ENCODE measurements around the gene GNG2.

Gene GNG2

GRCh38 chr14:51855234-51855633, 5.2 kb upstream of the GNG2 start:
- no peak overlapping the region for H3K9ac ChIP-seq (ENCODE audit: insufficient read length, low read depth)
- no peak overlapping the region for H3K4me3 ChIP-seq (ENCODE audit: insufficient read length, low read depth)
- no peaks in the 10 kb centered on the region for H3K27me3 ChIP-seq (ENCODE audit: insufficient read depth, insufficient read length)
- H3K9me3 ChIP-seq (ENCODE audit: insufficient read depth, low read length) = no peaks in the 10 kb centered on the region
- TF ChIP-seq YY1 (IDR thresholded peaks at IDR 0.05; ENCODE audit: insufficient read depth, insufficient read length) = no peak
- no peak for TF ChIP-seq ZNF274 (IDR thresholded peaks at IDR 0.05; ENCODE audit: low read depth, low read length)
- no peak for TF ChIP-seq SUZ12 (IDR thresholded peaks at IDR 0.05; ENCODE audit: extremely low read depth, insufficient read depth, insufficient read length)
- no peak for DNase-seq (ENCODE audit: low read depth, low spot score)
- no peaks in the 10 kb centered on the region for H3K4me1 ChIP-seq (ENCODE audit: insufficient read depth, insufficient read length)
- no peaks in the 10 kb centered on the region for H3K36me3 ChIP-seq (ENCODE audit: insufficient read depth, insufficient read length, low read length)

- TF ChIP-seq ZNF274 (IDR thresholded peaks at IDR 0.05; ENCODE audit: low read depth, low read length) (no peak), SUZ12 (IDR thresholded peaks at IDR 0.05; ENCODE audit: extremely low read depth, insufficient read depth, insufficient read length) (no peak), YY1 (IDR thresholded peaks at IDR 0.05; ENCODE audit: insufficient read depth, insufficient read length) (no peak)
- DNase-seq (ENCODE audit: low read depth, low spot score) = no peak
- no peak overlapping the region for H3K9ac ChIP-seq (ENCODE audit: insufficient read length, low read depth)
- no peaks in the 10 kb centered on the region for H3K9me3 ChIP-seq (ENCODE audit: insufficient read depth, low read length)
- H3K4me1 ChIP-seq (ENCODE audit: insufficient read depth, insufficient read length) = no peaks in the 10 kb centered on the region
- H3K4me3 ChIP-seq (ENCODE audit: insufficient read length, low read depth) = no peak overlapping the region
- no peaks in the 10 kb centered on the region for H3K36me3 ChIP-seq (ENCODE audit: insufficient read depth, insufficient read length, low read length)
- H3K27me3 ChIP-seq (ENCODE audit: insufficient read depth, insufficient read length) = no peaks in the 10 kb centered on the region
Measured at GRCh38 chr14:51856792-51857296, 3.6 kb upstream of the GNG2 start.

- no peaks in the 10 kb centered on the region for H3K27me3 ChIP-seq (ENCODE audit: insufficient read depth, insufficient read length)
- TF ChIP-seq YY1 (IDR thresholded peaks at IDR 0.05; ENCODE audit: insufficient read depth, insufficient read length) (no peak), ZNF274 (IDR thresholded peaks at IDR 0.05; ENCODE audit: low read depth, low read length) (no peak), SUZ12 (IDR thresholded peaks at IDR 0.05; ENCODE audit: extremely low read depth, insufficient read depth, insufficient read length) (no peak)
- H3K4me3 ChIP-seq (ENCODE audit: insufficient read length, low read depth) = no peak overlapping the region
- DNase-seq (ENCODE audit: low read depth, low spot score) = no peak
- H3K9me3 ChIP-seq (ENCODE audit: insufficient read depth, low read length) = no peaks in the 10 kb centered on the region
- H3K9ac ChIP-seq (ENCODE audit: insufficient read length, low read depth) = no peak overlapping the region
- no peaks in the 10 kb centered on the region for H3K4me1 ChIP-seq (ENCODE audit: insufficient read depth, insufficient read length)
- no peaks in the 10 kb centered on the region for H3K36me3 ChIP-seq (ENCODE audit: insufficient read depth, insufficient read length, low read length)
Measured at GRCh38 chr14:51859131-51859530, 1.3 kb upstream of the GNG2 start.

- Histone ChIP-seq H3K4me3 (ENCODE audit: insufficient read length, low read depth) (peak overlapping the region; percentile 48), H3K9me3 (ENCODE audit: insufficient read depth, low read length) (no peaks in the 10 kb centered on the region), H3K4me1 (ENCODE audit: insufficient read depth, insufficient read length) (no peaks in the 10 kb centered on the region), H3K36me3 (ENCODE audit: insufficient read depth, insufficient read length, low read length) (no peaks in the 10 kb centered on the region), H3K9ac (ENCODE audit: insufficient read length, low read depth) (peak overlapping the region; percentile 72), H3K27me3 (ENCODE audit: insufficient read depth, insufficient read length) (no peaks in the 10 kb centered on the region)
- TF ChIP-seq SUZ12 (IDR thresholded peaks at IDR 0.05; ENCODE audit: extremely low read depth, insufficient read depth, insufficient read length) (no peak), YY1 (IDR thresholded peaks at IDR 0.05; ENCODE audit: insufficient read depth, insufficient read length) (no peak), ZNF274 (IDR thresholded peaks at IDR 0.05; ENCODE audit: low read depth, low read length) (no peak)
- DNase-seq (ENCODE audit: low read depth, low spot score) = no peak
Measured at GRCh38 chr14:51860825-51861499, 550 bp downstream of the GNG2 start.

- no peaks in the 10 kb centered on the region for H3K36me3 ChIP-seq (ENCODE audit: insufficient read depth, insufficient read length, low read length)
- no peak for TF ChIP-seq ZNF274 (IDR thresholded peaks at IDR 0.05; ENCODE audit: low read depth, low read length)
- TF ChIP-seq YY1 (IDR thresholded peaks at IDR 0.05; ENCODE audit: insufficient read depth, insufficient read length) = no peak
- no peak for TF ChIP-seq SUZ12 (IDR thresholded peaks at IDR 0.05; ENCODE audit: extremely low read depth, insufficient read depth, insufficient read length)
- no peak overlapping the region for H3K4me3 ChIP-seq (ENCODE audit: insufficient read length, low read depth)
- H3K9ac ChIP-seq (ENCODE audit: insufficient read length, low read depth) = no peak overlapping the region
- no peaks in the 10 kb centered on the region for H3K27me3 ChIP-seq (ENCODE audit: insufficient read depth, insufficient read length)
- no peaks in the 10 kb centered on the region for H3K4me1 ChIP-seq (ENCODE audit: insufficient read depth, insufficient read length)
- no peaks in the 10 kb centered on the region for H3K9me3 ChIP-seq (ENCODE audit: insufficient read depth, low read length)
- DNase-seq (ENCODE audit: low read depth, low spot score) = no peak
Measured at GRCh38 chr14:51862176-51862796, 1.9 kb downstream of the GNG2 start.

GRCh38 chr14:51862860-51863259, 2.4 kb downstream of the GNG2 start:
- H3K36me3 ChIP-seq (ENCODE audit: insufficient read depth, insufficient read length, low read length) = no peaks in the 10 kb centered on the region
- no peaks in the 10 kb centered on the region for H3K9me3 ChIP-seq (ENCODE audit: insufficient read depth, low read length)
- TF ChIP-seq SUZ12 (IDR thresholded peaks at IDR 0.05; ENCODE audit: extremely low read depth, insufficient read depth, insufficient read length) = no peak
- TF ChIP-seq ZNF274 (IDR thresholded peaks at IDR 0.05; ENCODE audit: low read depth, low read length) = no peak
- TF ChIP-seq YY1 (IDR thresholded peaks at IDR 0.05; ENCODE audit: insufficient read depth, insufficient read length) = no peak
- no peaks in the 10 kb centered on the region for H3K27me3 ChIP-seq (ENCODE audit: insufficient read depth, insufficient read length)
- no peaks in the 10 kb centered on the region for H3K4me1 ChIP-seq (ENCODE audit: insufficient read depth, insufficient read length)
- no peak overlapping the region for H3K9ac ChIP-seq (ENCODE audit: insufficient read length, low read depth)
- no peak for DNase-seq (ENCODE audit: low read depth, low spot score)
- H3K4me3 ChIP-seq (ENCODE audit: insufficient read length, low read depth) = no peak overlapping the region

GRCh38 chr14:51865953-51866747, 5.7 kb downstream of the GNG2 start:
- H3K9ac ChIP-seq (ENCODE audit: insufficient read length, low read depth) = no peak overlapping the region
- DNase-seq (ENCODE audit: low read depth, low spot score) = no peak

More at GRCh38 chr14:51865953-51866747, 5.7 kb downstream of the GNG2 start:
- no peak for TF ChIP-seq ZNF274 (IDR thresholded peaks at IDR 0.05; ENCODE audit: low read depth, low read length)
- no peak for TF ChIP-seq SUZ12 (IDR thresholded peaks at IDR 0.05; ENCODE audit: extremely low read depth, insufficient read depth, insufficient read length)
- TF ChIP-seq YY1 (IDR thresholded peaks at IDR 0.05; ENCODE audit: insufficient read depth, insufficient read length) = no peak
- Histone ChIP-seq H3K4me3 (ENCODE audit: insufficient read length, low read depth) (no peak overlapping the region), H3K4me1 (ENCODE audit: insufficient read depth, insufficient read length) (no peaks in the 10 kb centered on the region), H3K27me3 (ENCODE audit: insufficient read depth, insufficient read length) (no peaks in the 10 kb centered on the region), H3K9me3 (ENCODE audit: insufficient read depth, low read length) (no peaks in the 10 kb centered on the region), H3K36me3 (ENCODE audit: insufficient read depth, insufficient read length, low read length) (no peaks in the 10 kb centered on the region)
